ENCODE measurements around the gene ERMAP.
"Not testable (repeated sequence)": the region's sequence is repeated elsewhere in the genome, so short reads cannot be mapped to it uniquely, and the experiment has no call there.

The ERMAP gene

DNA sequence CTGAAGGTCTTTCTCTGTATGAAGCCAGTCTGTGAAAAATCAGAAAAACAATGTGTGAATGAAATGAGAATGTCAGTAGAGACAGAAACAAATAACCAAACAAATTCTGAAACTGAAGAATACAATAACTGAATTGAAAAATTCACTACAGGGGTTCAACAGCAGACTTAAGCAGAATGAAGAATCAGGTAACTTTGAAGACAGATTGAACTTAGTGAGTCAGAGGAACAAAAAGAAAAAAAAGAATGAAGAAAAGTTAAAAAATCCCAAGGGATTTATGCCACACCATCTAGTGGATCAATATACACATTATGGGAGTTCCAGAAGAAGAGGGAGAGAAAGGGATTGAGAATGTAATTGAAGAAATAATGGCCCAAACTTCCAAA is 44.1 kb downstream of the ERMAP start:
- TF ChIP-seq CTCF (IDR thresholded peaks at IDR 0.05; ENCODE audit: borderline replicate concordance, control extremely low read depth, extremely low read depth, insufficient read depth, missing control alignments) = no peak

DNA sequence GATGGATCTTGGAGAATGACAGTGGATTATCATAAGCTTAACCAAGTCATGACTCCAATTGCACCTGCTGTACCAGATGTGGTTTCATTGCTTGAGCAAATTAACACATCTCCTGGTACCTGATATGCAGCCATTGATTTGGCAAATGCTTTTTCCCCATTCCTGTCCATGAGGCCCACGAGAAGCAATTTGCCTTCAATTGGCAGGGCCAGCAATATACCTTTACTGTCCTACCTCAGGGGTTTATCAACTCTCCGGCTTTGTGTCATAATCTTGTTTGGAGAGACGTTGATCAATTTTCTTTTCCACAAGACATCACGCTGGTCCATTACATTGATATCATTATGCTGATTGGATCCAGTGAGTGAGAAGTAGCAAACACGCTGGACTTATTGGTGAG is 49.6 kb downstream of the ERMAP start:
- in situ Hi-C loops (cut with MboI; ENCODE audit: low sequenced_read_pairs, unreplicated experiment) = no loop called here
- DNase-seq (ENCODE audit: low spot score) = no peak
- TF ChIP-seq CTCF (IDR thresholded peaks at IDR 0.05; ENCODE audit: borderline replicate concordance, control extremely low read depth, extremely low read depth, insufficient read depth, missing control alignments) = no peak

More for the DNA sequence above, 44.1 kb downstream of the ERMAP start:
- DNase-seq (ENCODE audit: low spot score) = no peak
- in situ Hi-C loops (cut with MboI; ENCODE audit: low sequenced_read_pairs, unreplicated experiment) = no loop called here

DNA sequence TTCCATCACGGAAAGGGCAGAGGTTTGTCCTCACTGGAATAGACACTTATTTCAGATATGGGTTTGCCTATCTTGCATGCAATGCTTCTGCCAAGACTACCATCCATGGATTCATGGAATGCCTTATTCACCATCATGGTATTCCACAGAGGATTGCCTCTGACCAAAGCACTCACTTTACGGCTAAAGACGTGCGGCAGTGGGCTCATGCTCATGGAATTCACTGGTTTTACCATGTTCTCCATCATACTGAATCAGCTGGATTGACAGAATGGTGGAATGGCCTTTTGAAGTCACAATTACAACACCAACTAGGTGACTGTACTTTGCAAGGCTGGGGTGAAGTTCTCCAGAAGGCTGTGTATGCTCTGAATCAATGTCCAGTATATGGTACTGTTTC is 51.5 kb downstream of the ERMAP start:
- in situ Hi-C loops (cut with MboI; ENCODE audit: low sequenced_read_pairs, unreplicated experiment); DNase-seq (ENCODE audit: low spot score): not testable (repeated sequence)

- in situ Hi-C loops (cut with MboI; ENCODE audit: low sequenced_read_pairs, unreplicated experiment); DNase-seq (ENCODE audit: low spot score): not testable (repeated sequence)
Observed at GRCh38 chr1:42869254-42869653, 52.3 kb downstream of the ERMAP start.

GRCh38 chr1:42869751-42870150 is 52.8 kb downstream of the ERMAP start:
- DNase-seq (ENCODE audit: low spot score); in situ Hi-C loops (cut with MboI; ENCODE audit: low sequenced_read_pairs, unreplicated experiment): not testable (repeated sequence)

GRCh38 chr1:42873108-42873507 is 56.2 kb downstream of the ERMAP start:
- DNase-seq (ENCODE audit: low spot score); in situ Hi-C loops (cut with MboI; ENCODE audit: low sequenced_read_pairs, unreplicated experiment): not testable (repeated sequence)

GRCh38 chr1:42873670-42874069 is 56.7 kb downstream of the ERMAP start:
- no peak for TF ChIP-seq CTCF (IDR thresholded peaks at IDR 0.05; ENCODE audit: borderline replicate concordance, control extremely low read depth, extremely low read depth, insufficient read depth, missing control alignments)
- DNase-seq (ENCODE audit: low spot score) = no peak
- in situ Hi-C loops (cut with MboI; ENCODE audit: low sequenced_read_pairs, unreplicated experiment) = no loop called here

DNA sequence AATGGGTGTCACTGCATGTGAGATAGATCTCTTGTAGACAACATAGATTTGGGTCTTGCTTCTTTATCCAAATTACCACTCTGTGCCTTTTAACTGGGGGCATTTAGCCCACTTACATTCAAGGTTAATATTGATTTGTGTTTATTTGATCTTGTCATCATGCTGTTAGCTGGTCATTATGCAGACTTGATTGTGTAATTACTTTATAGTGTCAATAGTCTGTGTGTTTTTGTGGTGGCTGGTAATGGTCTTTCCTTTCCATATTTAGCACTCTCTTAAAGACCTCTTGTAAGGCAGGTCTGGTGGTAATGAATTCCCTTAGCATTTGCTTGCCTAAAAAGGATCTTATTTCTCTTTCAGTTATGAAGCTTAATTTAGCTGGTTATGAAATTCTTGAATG is 59.1 kb downstream of the ERMAP start:
- in situ Hi-C loops (cut with MboI; ENCODE audit: low sequenced_read_pairs, unreplicated experiment) = no loop called here
- no peak for DNase-seq (ENCODE audit: low spot score)
- no peak for TF ChIP-seq CTCF (IDR thresholded peaks at IDR 0.05; ENCODE audit: borderline replicate concordance, control extremely low read depth, extremely low read depth, insufficient read depth, missing control alignments)

- no peak for DNase-seq (ENCODE audit: low spot score)
- no peak for TF ChIP-seq CTCF (IDR thresholded peaks at IDR 0.05; ENCODE audit: borderline replicate concordance, control extremely low read depth, extremely low read depth, insufficient read depth, missing control alignments)
- in situ Hi-C loops (cut with MboI; ENCODE audit: low sequenced_read_pairs, unreplicated experiment) = no loop called here
Observed at GRCh38 chr1:42877380-42877779, 60.5 kb downstream of the ERMAP start.
